ENCODE results near the gene CLECL1.
"Not testable (repeated sequence)": the region's sequence is repeated elsewhere in the genome, so short reads cannot be mapped to it uniquely, and the experiment has no call there.

Gene CLECL1

DNA sequence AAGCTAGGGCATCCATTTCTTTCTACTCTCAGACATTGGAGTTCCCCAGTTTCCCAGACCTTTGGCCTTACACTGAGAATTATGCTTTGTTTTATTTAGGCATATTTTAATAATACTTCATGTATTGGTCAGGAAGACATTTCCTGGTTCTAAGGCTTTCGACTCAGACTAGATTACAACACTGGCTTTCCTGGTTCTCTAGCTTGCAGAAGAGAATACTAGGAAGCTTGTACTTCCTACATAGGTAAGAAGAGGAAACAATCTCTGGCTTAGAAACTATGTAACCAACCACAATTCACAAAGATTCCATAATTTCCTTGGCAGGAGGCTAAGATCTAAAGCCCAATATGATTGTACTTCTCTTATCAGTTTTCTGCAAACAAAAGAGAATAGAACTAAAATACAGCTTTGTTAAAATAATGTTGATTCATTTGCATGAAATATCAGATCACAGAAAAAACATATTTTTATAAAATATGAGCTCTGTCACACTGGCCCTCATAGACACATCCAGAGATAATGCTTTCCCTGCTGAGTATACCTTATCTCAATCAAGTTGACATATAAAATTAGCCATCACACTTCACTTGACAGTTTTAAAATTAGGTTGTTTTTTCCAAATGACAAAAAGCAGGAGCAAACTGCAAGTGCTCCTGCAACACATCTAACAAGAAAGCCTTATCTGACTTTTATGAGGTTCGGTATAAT, 32.8 kb downstream of the CLECL1 start:
- DNase-seq (ENCODE audit: insufficient read length, low spot score), result no peak
- FAIRE-seq, result no peak

DNA sequence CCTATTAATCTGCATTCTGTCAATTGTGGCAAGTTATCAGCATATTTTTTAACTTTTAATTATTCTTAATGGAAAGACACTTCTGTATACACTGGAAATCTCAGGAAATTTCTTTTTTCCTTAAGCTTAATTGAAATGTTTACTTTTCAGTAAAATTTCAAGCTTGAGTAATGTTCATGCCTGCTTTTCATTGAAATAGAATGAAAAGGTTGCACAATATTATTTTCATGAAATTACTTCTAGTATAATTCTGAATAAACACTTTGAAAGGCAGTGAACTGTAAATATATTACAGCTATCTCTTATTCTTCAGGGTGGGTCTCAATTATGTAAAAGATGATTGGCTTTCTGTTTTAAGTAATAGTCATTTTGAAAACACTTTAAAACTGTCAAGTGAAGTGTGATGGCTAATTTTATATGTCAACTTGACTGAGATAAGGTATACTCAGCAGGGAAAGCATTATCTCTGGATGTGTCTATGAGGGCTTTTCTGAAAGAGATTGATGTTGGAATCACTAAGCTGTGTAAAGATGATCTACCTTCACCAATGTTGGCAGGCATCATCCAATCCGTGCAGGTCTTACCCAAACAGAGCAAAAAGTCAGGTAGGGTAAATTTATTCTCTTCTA, 33.5 kb downstream of the CLECL1 start:
- no peak for FAIRE-seq
- DNase-seq (ENCODE audit: insufficient read length, low spot score), result no peak

DNA sequence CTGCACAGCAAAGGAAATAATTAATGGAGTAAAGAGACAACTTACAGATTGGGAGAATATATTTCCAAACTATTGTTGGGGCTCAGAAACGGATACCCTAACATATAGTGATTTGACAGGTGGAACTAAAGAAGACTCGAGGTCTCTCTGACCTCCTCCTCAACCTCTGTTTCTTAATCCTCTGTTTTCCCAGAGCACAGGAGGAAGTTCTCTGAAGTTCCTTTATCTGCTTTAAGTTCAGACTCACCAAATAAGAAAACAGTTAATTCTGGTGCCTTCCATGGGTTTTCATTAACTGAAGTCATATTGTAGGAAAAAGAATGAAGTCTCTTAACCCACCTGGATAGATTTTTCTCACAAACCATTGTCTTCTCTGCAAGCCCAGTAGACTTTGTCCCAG, 34.2 kb downstream of the CLECL1 start:
- no peak for DNase-seq (ENCODE audit: insufficient read length, low spot score)
- FAIRE-seq, result no peak

DNA sequence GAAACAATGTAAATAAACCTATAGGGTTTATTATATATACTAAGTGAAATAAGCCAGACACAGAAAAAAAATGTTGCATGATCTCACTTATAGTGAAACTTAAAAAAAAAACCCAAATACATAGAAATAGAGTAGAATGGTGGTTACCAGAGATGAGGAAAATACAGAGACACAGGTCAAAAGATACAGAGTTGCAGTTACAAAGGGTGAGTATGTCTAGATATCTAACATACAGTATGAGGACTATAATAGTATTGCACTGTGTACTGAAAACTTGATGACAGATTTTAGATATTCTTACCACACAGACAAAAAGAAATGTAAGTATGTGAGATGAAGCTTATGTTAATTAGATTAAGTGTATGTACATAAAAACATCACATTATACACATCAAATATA, 35.3 kb downstream of the CLECL1 start:
- FAIRE-seq (no peak), DNase-seq (ENCODE audit: insufficient read length, low spot score) (no peak)

DNA sequence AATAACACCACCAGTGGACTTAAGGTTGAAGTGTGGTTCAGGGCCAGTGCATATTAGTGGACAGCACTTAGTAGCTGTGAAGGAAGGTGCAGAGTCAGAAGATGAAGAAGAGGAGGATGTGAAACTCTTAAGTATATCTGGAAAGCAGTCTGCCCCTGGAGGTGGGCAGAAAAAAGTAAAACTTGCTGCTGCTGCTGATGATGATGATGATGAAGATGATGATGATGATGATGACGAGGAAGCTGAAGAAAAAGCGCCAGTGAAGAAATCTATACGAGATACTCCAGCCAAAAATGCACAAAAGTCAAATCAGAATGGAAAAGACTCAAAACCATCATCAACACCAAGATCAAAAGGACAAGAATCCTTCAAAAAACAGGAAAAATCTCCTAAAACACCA, 37.2 kb downstream of the CLECL1 start:
- DNase-seq (ENCODE audit: insufficient read length, low spot score); FAIRE-seq: not testable (repeated sequence)

DNA sequence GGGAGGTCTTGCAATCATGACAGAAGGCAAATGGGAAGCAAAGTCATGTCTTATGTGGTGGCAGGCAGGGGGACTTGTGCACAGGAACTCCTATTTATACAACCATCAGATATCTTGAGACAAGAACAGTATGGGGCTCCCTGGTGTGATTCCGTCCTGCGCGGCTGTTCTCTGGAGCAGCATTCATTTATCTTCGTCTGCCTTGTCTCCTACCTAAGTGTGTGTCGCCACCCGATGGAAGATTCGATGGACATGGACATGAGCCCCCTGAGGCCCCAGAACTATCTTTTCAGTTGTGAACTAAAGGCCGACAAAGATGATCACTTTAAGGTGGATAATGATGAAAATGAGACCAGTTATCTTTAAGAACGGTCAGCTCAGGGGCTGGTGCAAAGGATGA, 37.7 kb downstream of the CLECL1 start:
- not testable (repeated sequence) for FAIRE-seq; DNase-seq (ENCODE audit: insufficient read length, low spot score)

DNA sequence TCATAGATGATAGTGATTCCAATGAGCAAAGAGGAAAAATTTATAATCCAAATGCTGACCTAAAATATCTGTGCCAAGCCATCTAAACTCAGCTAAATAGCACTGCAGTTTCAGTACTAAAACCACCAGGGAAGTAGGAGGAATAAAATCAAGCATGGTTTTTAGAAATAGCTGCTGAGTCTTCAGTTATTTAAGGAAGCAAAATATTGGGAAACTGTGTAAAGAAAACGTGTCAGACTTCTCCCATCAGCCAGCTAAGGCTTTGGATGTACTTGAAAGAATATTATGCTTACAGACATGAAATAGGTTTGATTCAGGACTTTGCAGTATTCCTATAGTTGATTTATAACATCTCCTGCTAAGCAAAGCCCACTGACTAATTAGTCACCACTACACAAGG, 38.7 kb downstream of the CLECL1 start:
- no peak for FAIRE-seq
- DNase-seq (ENCODE audit: insufficient read length, low spot score), result no peak

DNA sequence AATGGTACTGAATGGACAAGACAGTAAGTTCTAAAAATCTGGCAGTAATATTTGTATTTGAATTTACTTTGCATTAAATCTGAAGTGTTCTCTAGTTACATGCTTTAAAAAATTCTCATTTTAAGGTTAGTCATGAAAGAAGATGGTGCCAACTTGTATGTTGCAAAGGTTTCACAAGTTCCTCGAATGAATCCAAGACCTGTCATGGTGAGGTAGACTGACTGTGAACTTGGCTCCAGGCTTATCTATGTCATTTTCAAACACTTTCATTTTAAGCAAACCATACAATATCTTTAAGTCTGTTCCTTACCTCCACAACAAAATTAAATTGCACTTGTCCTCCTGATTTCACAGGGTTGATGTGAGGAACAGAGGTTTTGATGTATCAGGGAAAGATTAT, 40.0 kb downstream of the CLECL1 start:
- FAIRE-seq, result no peak

DNA sequence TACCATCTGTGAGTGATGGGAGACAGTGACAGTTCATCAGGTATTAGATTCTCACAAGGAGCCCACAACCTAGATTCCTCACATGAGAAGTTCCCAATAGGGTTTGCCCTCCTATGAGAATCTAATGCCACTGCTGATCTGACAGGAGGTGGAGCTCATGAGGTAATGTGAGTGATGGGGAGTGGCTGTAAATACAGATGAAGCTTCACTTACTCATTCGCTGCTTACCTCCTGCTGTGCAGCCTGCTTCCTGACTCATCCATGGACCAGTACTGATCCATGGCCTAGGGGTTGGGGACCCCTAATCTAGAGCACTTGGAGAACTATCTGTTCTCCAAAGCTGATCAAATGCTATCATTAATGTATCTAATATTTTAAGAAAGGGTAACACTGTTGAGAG, 45.7 kb downstream of the CLECL1 start:
- FAIRE-seq (no peak), DNase-seq (ENCODE audit: insufficient read length, low spot score) (no peak)

More for the DNA sequence above, 40.0 kb downstream of the CLECL1 start:
- no peak for DNase-seq (ENCODE audit: insufficient read length, low spot score)

DNA sequence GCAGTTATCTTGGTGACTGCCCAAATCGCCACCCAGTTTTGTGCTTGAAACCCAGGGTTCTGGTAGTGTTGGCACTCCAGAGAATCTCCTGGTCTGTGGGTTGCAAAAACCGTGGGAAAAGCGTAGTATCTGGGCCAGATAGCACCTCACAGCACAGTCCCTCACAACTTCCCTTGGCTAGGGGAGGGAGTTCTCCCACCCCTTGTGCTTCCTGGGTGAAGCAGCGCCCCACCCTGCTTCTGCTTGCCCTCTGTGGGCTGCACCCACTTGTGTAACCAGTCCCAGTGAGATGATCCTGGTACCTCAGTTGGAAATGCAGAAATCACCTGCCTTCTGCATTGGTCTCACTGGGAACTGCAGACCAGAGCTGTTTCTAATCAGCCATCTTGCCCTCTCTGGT, 47.0 kb downstream of the CLECL1 start:
- no peak for FAIRE-seq
- DNase-seq (ENCODE audit: insufficient read length, low spot score), result no peak

DNA sequence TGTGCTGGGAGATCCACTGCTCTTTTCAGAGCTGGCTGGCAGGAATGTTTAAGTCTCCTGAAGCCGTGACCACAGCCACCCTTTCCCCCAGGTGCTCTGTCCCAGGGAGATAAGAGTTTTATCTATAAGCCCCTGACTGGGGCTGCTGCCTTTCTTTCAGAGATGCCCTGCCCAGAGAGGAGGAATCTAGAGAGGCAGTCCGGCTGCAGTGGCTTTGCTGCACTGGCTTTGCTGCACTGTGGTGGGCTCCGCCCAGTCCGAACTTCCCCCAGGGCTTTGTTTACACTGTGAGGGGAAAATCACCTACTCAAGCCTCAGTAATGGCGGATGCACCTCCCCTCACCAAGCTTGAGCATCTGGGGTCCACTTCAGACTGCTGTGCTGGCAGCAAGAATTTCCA, 47.5 kb downstream of the CLECL1 start:
- not testable (repeated sequence) for DNase-seq (ENCODE audit: insufficient read length, low spot score); FAIRE-seq

DNA sequence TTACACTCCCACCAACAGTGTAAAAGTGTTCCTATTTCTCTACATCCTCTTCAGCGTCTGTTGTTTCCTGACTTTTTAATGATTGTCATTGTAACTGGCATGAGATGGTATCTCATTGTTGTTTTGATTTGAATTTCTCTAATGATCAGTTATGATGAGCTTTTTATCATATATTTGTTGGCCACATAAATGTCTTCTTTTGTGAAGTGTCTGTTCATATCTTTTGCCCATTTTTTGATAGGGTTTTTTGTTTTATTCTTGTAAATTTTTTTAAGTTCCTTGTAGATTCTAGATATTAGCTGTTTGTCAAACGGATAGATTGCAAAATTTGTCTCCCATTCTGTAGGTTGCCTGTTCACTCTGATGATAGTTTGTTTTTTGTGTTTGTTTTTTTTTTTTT, 49.9 kb downstream of the CLECL1 start:
- DNase-seq (ENCODE audit: insufficient read length, low spot score); FAIRE-seq: not testable (repeated sequence)

DNA sequence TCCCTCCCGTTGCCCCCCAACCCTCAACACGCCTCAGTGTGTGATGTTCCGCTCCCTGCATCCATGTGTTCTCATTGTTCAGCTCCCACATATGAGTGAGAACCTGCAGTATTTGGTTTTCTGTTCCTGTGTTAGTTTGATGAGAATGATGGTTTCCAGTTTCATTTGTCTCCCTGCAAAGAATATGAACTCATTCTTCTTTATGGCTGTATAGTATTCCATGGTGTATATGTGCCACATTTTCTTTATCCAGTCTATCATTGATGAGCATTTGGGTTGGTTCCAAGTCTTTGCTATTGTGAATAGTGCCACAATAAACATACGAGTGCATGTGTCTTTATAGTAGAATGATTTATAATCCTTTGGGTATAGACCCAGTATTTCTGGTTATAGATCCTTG, 50.4 kb downstream of the CLECL1 start:
- not testable (repeated sequence) for FAIRE-seq; DNase-seq (ENCODE audit: insufficient read length, low spot score)

DNA sequence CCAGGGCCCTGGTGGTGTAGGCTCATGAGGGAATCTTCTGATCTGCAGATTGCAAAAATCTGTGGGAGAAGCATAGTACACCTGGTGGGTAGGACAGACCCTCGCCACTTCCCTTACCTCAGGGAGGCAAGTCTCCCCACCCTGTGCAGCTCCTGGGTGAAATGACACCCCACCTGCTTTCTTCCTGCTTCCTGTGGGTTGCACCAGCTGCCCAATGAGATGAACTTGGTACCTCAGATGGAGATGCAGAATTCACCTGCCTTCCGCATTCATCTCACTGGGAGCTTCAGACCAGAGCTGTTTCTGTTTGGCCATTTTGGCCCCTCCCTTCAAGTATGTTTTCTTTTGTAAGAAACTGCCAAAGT, 58.7 kb downstream of the CLECL1 start:
- FAIRE-seq (no peak), DNase-seq (ENCODE audit: insufficient read length, low spot score) (no peak)

DNA sequence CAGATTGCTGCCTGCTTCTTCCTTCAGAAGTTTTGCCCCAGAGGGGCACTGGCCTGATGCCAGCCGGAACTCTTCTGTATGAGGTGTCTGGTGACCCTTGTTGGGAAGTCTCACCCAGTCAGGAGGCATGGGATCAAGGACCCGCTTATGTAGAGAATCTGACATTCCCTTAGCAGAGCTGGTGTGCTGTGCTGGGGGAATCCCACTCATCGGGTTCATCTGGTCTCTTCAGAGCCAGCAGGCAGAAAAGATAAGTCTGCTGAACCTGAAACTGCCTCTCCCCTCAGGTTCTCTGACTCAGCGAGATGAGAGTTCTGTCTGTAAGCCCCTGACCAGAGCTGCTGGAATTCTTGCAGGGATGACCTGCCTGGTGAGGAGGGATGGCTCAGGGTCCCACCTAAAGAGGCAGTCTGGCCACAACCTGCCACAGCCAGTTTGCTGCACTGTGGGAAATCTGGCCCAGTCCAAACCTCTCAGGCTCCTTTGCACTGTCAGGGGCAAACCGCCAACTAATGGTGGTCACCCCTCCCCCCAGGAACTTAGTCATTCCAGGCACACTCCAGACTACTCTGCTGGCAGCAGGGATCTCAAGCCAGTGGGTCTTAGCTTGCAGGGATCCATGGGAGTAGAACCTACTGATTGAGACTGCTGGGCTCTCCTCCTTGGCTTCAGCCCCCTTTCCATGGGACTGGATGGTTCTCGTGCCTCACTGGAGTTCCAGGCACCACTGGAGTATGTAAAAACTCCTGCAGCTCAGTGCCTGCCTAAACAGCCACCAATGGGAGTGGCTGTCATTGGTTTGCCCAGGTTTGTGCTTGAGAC, 59.3 kb downstream of the CLECL1 start:
- FAIRE-seq (no peak), DNase-seq (ENCODE audit: insufficient read length, low spot score) (peak; percentile 59)
